Cortex of kidney (tissue), 1 donor: ENCODE data around the gene OR2T34.
"Not testable (repeated sequence)": the region's sequence is repeated elsewhere in the genome, so short reads cannot be mapped to it uniquely, and the experiment has no call there.

ENCODE experiments used
- DNase-seq: peaks from one replicate; lab custom pipeline; 2025; lab: John Stamatoyannopoulos, UW

OR2T34 gene, protein sequence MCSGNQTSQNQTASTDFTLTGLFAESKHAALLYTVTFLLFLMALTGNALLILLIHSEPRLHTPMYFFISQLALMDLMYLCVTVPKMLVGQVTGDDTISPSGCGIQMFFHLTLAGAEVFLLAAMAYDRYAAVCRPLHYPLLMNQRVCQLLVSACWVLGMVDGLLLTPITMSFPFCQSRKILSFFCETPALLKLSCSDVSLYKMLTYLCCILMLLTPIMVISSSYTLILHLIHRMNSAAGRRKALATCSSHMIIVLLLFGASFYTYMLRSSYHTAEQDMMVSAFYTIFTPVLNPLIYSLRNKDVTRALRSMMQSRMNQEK

DNA sequence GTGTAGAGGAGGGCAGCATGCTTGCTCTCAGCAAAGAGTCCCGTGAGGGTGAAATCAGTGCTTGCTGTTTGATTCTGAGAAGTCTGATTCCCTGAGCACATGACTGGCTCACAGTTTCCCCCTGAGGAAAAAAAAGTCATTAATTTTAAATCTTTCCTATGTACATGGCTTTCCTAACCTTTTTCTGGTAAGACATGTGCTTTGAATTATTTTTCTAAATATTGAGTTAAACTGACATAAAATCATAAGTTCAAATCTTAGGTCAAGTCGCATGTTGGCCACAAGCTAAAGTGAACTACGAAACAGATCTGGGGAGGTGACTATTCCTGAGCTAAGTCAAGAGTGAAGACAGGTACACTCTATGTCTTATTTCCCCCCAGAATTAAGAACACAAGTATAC is at the start of gene OR2T34:
TSS of gene OR2T34 (minus strand) at position 101 of the 400 bp plus-strand sequence. CDS start at position 101, 0 bp downstream.
- not testable (repeated sequence) for DNase-seq

DNA sequence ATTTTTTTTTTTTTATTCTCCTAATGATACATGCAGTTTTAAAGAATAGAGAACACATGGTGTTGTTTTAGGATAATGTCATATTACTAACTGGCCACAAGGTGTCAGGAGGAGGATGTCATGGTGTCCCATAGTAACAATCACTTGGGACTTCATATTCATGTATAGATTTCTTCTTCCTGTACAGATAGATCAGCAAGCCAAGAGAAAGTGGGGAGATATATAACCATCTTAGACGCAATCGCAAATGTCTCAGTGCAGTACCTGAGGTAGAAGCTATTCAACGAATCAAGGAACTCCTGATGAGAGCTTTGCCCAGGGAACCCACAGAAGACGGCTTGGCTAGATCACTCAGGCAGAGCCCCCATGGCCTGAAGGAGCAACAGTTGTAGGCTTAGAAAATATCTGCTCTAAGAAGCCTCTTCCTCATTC is 48.0 kb upstream of the OR2T34 start:
- no peak for DNase-seq

DNA sequence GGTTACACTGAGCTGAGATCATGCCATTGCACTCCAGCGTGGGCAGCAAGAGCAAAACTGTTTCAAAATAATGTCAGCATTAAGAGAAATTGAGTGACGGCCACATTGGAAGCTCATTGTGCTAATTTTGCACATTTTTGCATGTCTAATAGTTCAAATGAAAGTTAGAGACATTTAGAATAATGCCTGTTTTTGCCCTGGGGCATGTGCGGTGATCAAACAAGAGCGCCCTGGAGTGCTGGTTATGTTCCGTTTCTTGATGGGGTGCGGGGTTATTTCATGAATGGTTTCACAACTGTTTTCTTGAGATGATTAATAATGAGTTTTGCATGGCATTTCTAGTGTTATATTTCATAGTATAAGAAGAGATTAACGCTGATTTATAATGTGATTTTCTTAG is 47.2 kb upstream of the OR2T34 start:
- DNase-seq, result no peak

DNA sequence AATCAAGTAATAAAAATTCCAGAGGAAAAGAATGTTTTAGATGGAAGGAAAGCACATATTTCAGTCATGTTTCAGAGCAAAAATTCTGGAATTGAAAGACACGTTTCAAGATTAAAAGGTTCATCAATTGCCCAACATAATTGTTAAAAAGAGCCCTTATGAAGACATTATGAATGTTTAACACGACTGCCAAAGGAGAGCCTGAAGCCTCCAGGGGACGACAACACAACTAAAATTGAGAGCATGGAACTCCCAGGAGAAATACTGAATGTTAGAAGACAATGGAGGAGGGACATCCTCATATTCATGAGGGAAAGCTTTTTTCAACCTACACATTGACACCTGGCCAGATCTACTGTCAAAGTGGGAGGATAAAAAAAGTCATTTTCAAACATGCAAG is 44.3 kb upstream of the OR2T34 start:
- no peak for DNase-seq

DNA sequence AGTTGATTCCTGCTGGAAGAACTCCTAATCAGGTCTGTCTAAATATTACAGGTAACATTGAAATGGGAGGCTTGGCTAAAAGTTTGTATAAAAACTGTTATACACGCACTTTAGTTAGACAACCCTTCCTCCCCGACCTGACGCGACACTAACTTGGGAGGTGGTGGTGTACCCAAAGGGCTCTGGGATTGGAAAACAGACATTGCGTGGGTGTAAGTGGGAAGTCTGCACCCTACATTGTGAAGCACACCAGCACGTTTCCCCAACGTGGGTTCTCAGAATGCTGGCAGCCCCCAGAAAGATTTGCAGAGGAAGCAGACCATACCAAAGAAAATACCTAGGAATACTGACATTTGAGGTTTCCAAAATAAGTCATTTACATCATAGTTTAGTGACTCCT is 43.6 kb upstream of the OR2T34 start:
- DNase-seq, result no peak

DNA sequence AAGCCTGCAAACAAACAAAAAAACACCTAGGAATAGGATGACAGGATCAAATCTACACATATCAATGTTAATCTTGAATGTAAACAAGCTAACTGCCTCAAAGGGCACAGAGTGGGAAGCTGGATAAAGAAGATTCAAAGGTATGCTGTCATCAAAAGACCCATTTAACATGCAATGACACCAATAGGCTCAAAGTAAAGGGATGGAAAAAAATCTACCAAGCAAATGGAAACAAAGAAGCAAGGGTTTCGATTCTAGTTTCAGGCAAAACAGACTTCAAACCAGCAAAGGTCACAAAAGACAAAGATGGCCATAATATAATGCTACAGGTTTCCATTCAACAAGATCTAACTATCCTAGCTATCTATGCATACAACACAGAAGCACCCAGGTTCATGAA is 39.2 kb upstream of the OR2T34 start:
- DNase-seq, result no peak

DNA sequence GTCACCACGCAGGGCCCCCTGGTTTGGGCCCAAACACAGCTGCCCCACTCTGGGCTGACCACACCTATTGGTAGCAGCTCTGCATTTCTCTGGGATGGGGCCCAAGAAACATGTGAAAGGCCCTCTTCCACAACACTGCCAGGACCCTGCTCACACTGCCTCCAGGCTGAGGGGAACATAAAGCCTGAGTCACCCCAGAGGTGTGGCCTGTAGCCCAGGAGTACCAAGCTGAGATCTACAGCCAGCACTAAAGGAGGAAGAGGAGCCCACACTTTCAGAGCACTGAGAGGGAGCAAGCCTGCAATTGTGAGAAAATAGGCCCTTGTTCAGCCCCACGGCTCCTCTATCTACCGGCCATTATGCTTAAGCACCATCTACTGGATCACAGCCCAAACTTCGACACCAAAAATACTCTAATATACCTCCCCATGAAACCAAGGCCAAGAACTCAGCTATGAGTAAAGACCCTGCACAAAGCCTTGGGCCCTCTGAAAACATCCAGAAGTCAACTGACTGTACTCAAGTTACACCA is 37.4 kb upstream of the OR2T34 start:
- no peak for DNase-seq

DNA sequence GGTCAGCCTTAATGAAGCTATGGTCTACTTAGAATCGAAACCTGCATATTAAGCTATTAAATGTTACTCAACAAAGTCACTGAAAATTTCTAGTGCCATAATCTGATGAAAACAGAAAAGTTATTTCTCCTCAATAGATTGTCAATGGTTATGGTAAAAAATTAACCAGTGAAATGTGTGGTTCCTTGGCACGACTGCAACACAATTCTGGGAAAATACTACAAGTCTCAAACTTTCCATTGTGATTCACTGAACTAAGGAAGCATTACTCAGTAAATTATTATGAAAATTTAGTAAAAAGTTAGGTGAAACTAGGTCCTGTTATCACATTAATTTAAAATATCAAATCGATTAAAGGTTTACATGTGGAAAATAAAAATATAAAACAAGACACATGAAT is 35.7 kb upstream of the OR2T34 start:
- no peak for DNase-seq

DNA sequence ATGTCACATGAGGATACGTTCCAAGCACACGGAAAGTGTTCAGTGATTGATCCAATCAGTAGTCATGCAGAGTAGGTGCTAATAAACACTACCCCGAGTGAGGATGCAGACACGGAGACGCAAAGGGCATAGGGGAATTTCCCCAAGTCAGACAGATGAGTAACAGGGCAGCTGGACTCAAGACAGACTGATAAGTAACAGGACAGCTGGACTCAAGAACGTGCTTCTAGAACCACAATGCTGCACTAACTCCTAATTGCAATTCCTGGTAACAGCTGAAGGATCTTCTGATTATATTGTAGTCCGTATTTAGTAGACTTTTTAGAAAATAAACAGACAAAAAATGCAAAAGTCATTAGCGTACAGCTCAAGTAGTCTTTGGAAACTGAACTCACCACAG is 24.8 kb upstream of the OR2T34 start:
- DNase-seq, result no peak

DNA sequence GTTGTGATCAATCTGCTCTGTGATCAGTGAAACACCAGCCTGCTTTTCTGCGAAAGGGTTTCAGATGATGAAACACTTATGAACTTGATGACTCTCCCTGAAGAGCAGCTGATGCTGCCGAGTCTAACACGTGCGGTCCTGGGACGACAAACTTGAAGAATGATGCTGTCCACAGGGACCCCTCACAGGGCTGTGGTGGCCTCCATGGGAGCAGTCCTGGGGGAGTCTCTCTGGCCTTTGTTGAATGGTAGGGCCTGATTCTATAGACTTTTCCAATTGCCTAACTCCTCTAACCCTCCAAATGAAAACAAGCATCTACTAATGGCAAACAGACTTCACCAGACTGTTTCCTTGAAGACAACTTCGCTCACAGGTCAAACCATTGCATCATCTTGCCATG is 23.0 kb upstream of the OR2T34 start, which contains the start of gene OR2T10:
TSS of gene OR2T10 (minus strand) at position 112 of the 400 bp plus-strand sequence. CDS start 3,932 bp downstream, outside the sequence.
- DNase-seq, result no peak

DNA sequence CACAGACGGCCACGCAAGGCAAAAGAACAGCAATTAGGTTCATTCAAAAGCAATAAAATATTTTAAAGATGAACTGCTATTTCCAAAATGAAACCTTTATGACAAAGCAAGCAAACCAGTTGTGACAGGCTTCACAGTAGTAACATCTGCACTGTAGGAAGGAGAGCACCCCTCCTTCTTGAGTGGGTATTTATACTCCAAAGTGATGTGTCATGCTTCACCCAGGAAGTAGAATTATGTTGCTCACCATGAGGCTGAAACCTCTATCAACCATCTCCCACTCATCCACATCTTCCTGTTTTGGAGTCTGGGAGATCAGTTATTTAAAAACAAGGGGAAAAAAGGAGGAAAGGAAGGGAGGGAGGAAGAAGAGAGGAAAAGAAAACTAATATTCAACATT is 22.1 kb upstream of the OR2T34 start:
- no peak for DNase-seq

DNA sequence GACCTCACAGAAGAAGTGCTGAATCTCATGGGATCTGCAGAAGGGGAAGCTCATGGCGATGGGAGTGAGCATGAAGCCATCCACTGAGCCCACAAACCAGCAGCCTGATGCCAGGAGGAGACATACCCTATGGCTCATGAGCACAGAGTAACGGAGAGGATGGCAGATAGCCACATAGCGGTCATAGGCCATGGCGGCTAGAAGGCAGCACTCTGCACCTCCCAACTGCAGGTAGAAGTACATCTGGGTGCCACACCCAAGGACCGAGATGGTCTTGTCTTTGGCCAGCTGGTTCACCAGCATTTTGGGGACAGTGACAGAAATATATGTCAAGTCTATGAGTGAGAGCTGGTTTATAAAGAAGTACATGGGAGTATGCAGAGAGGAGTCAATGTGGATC is 18.7 kb upstream of the OR2T34 start:
- no peak for DNase-seq

DNA sequence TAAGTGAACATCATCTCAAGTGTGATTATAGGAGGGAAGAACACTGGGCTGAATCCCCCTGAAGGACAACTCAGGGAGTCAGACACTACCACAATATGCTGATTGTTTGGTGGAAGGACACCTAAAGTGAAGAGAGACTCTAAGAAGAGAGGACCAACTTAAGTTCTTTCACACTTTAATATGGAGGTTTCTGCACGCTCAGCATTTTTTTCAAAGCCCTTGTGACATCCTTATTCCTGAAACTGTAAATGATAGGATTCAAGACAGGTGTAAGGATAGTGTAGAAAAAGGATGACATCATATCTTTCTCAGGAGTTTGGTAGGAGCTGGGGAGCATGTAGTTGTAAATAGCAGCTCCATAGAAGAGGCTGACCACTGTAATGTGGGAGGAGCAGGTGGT is 18.1 kb upstream of the OR2T34 start:
- no peak for DNase-seq

DNA sequence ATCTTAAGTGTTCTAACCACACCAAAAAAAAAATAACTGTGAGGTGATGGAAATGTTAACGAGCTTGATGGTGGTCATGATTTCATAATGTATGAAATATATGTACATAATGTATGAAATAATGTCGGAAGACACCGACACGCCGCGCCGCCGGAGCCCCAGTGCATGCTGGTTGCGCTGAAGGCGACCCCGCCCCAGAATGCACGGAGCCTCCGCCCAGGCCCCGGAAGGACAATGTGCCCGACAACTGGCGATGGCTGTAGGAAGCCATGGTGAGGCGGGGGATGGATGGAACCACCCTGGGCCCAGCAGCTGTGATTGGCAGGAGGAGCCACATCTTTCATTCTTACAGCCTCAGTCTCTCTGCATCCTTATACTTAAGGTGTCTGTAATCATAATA is 15.5 kb upstream of the OR2T34 start:
- no peak for DNase-seq

DNA sequence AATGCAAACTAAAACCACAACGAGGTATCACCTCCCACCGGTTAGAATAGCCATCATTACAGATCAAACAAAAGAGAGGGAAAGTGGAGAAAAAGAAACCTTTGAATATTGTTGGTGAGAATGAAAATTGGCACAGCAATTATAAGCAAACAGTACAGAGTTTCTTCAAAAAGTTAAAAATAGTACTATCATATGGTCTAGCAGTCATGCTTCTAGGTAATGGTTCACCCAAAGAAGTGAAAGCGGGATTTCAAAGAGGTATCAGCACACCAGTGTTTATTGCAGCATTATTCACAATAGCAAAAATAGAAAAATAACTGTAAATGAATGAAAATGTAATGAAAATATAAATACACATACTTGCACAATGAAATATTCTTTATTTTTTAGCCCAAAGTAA is 14.8 kb upstream of the OR2T34 start:
- DNase-seq, result no peak

DNA sequence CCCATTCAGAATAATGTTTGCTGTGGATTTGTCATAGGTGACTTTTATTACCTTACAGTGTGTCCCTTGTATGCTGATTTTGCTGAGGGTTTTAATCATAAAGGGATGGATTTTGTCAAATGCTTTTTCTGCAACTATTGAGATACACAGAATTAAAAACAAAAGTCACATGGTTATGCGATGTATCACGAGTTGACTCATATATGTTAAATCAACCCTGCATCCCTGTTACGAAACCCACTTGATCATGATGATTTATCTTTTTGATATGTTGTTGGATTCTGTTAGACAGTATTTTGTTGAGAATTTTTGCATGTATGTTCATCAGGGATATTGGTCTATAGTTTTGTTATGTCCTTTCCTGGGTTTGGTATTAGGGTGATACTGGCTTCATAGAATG is 10.7 kb upstream of the OR2T34 start:
- no peak for DNase-seq

DNA sequence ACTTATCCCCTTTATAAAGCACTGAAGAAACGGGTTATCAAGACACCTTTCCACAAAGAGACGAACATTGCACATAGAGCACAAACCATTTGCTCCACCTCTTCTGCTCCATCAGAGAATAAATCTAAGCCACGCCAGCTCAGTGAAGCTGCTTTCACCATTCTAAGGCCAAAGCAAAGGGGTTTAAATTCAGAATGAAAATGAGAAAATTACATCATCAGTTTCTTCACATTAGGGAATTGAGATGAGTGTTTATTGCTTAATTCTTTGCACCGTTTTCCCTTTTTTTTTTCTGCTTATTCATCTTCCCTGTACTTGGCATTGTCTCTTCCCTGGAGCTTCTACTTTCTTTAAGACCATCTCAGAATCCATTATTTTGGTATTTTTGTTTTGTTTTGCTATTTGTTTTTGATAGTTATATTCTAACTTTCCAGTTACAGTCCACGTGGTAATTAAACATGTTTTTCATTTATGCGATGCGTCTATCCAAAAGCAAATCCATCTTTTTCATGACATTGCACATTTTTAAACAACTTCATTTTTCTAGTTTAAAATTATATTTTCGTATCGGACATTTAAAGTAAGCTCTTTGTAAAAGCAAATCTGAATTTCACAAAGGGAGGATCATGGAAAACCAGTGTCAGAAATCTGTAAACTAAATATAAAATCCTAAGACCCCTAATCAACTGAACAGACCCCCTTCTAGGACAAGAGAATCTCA is 1.9 kb upstream of the OR2T34 start:
- no peak for DNase-seq

DNA sequence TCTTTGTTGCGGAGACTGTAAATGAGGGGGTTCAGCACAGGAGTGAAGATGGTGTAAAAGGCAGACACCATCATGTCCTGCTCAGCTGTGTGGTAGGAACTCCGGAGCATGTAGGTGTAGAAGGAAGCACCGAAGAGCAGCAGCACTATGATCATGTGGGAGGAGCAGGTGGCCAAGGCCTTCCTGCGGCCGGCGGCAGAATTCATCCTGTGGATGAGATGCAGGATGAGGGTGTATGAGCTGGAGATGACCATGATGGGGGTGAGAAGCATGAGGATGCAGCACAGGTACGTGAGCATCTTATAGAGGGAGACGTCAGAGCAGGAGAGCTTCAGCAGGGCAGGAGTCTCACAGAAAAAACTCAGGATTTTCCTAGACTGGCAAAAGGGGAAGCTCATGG is 701 bp downstream of the OR2T34 start:
- not testable (repeated sequence) for DNase-seq

DNA sequence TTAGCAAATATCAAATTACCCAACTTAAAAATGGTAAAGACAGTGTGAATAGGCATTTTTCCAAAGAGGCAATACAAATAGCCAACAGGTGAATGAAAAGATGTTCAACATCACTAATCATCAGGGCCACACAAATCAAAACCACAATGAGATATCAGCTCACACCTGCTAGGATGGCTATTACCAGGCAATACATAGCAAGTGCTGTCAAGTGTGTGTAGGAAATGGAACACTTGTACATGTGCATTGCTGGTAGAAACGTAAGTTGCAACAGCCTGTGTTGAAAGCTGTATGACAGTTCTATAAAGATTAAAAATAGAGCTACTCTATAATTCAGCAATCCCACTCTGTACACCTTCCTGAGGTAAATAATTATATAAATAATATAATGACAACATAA is 2.5 kb downstream of the OR2T34 start:
- not testable (repeated sequence) for DNase-seq

DNA sequence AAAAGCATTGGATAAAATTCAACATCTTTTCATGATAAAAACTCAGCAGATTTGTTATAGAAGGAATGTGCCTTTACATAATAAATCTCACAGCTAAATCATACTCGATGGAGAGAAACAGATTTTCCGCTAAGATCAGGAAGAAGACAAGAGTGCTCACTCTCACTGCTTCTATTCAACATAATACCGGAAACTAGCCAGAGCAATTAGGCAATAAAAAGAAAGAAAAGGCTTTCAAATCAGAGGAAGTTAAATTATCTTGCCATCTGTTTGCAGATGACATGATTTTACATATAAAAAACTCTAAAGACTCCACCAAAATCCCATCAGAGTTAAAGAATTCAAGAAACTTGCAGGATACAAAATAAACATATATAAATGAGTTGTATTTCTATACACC is 3.7 kb downstream of the OR2T34 start:
- DNase-seq, result not testable (repeated sequence)

DNA sequence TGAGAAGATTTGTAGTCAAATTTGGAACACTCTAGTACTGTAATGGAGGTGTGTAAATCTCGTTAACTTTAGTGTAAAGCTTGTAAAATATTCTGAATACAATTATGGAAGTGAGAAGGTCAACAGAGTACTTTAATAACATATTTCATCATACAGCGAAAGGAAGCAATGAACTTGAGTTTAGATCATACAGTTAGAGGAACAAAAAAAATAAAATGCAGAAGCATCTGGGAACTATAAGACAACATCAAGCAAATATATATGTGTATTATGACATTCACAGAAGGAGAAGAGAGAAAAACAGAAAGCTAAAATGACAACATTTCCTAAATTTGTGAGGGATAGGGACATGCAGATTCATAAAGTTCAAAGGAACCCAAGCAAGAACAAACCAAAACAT is 5.5 kb downstream of the OR2T34 start:
- not testable (repeated sequence) for DNase-seq

DNA sequence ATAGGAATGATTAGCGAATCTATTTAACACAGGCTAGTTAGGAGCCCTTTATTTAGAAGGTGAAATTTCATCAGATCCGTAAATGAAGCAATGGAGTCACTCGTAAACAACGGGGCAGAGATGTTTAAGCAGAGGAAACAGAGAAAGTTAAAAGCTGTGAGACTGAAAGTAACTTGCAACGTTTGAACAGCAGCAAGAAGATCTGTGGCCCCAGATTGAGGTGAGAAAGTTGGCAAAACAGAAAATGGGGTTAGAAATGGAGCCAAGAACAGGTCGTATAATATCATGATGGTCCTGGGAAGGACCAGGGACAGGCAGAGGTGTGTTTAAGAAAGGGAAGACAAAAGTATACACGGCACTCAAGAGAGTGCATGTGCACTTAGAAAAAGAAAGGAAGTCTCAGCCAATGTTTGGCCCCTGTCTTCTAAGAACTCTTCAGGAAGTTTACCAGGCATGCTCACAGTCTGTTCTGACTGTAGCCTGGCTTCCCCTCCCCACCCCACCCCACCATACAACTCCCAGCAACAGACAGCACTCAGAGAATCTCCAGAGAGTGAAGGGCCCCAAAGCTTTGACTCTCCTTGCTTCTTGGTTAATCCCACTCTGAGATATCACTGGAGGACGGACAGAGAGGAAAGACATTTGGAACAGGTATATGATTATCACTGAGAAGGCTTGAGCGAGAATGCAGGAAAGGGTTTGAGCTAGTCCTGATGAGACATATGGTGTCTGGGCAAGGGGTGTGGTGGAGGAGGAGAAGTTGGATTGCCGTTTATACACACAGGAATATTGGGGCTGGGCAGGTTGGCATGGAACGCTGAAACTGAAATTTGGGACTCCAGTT is 8.8 kb downstream of the OR2T34 start:
- not testable (repeated sequence) for DNase-seq
